Measurements from ENCODE around the gene CFAP65. TPM values are rescaled to one million over a fixed set of nuclear protein-coding genes. Genes with fewer than 3 reads are reported as not detected.

Gene CFAP65
- total and polyA plus RNA-seq, 2 of the 13 experiments (the other 11 are each of a cell fraction or from before 2014, with no cell fraction given), result 0.05 TPM; not detected in 1

GRCh38 chr2:219045937-219046550 is 4.7 kb upstream of the CFAP65 start (continued):
- TF ChIP-seq ZNF343 (CRISPR knock-in tag; IDR thresholded peaks at IDR 0.05) (no peak), ZNF230 (CRISPR knock-in tag; IDR thresholded peaks at IDR 0.05) (peak; percentile 61; the same call in 1 of the 2 replicates), DZIP1 (CRISPR knock-in tag; IDR thresholded peaks at IDR 0.05) (no peak), DDIT3 (CRISPR knock-in tag; IDR thresholded peaks at IDR 0.05) (no peak), ATF6 (CRISPR knock-in tag; conservative IDR thresholded peaks at IDR 0.05) (0 out of 2 replicates have a peak, but pooled peaks have one; percentile 66), DNMT1 (CRISPR knock-in tag; IDR thresholded peaks at IDR 0.05) (no peak), GFI1 (CRISPR knock-in tag; IDR thresholded peaks at IDR 0.05; ENCODE audit: borderline replicate concordance) (no peak), HDAC6 (IDR thresholded peaks at IDR 0.05; ENCODE audit: low read depth, low read length) (no peak), NFE2L2 (IDR thresholded peaks at IDR 0.05; ENCODE audit: low read length) (no peak), IRF9 (CRISPR knock-in tag; IDR thresholded peaks at IDR 0.05; ENCODE audit: borderline replicate concordance) (no peak), GTF3A (CRISPR knock-in tag; conservative IDR thresholded peaks at IDR 0.05) (no peak), YEATS4 (CRISPR knock-in tag; IDR thresholded peaks at IDR 0.05; ENCODE audit: borderline replicate concordance) (no peak), KLF15 (CRISPR knock-in tag; IDR thresholded peaks at IDR 0.05; ENCODE audit: borderline replicate concordance) (no peak), BCL6 (CRISPR knock-in tag; IDR thresholded peaks at IDR 0.05) (0 out of 2 replicates have a peak, but pooled peaks have one; percentile 35), RBM39 (IDR thresholded peaks at IDR 0.05; ENCODE audit: low read depth, low read length, poor library complexity, severe bottlenecking) (no peak), ZNF138 (CRISPR knock-in tag; IDR thresholded peaks at IDR 0.05; ENCODE audit: low read depth) (no peak), ZNF816 (CRISPR knock-in tag; IDR thresholded peaks at IDR 0.05; ENCODE audit: borderline replicate concordance) (no peak), ZNF441 (CRISPR knock-in tag; IDR thresholded peaks at IDR 0.05; ENCODE audit: borderline replicate concordance) (peak; percentile 71; the same call in 1 of the 2 replicates), SNRNP70 (IDR thresholded peaks at IDR 0.05; ENCODE audit: low read depth, low read length) (no peak), SMC3 (IDR thresholded peaks at IDR 0.05; ENCODE audit: low read length) (no peak), EP300 (IDR thresholded peaks at IDR 0.05; ENCODE audit: low read depth in 2 of 2, low read length in 2 of 2) (no peak), EP300 (CRISPR knock-in tag; IDR thresholded peaks at IDR 0.05; ENCODE audit: borderline replicate concordance) (no peak), AHR (CRISPR knock-in tag; IDR thresholded peaks at IDR 0.05) (peak; percentile 74; the same call in 1 of the 2 replicates), DNMT3B (CRISPR knock-in tag; conservative IDR thresholded peaks at IDR 0.05) (no peak; the same call in 1 of the 2 replicates), ZNF772 (CRISPR knock-in tag; IDR thresholded peaks at IDR 0.05) (no peak), ZNF329 (CRISPR knock-in tag; IDR thresholded peaks at IDR 0.05; ENCODE audit: low read depth) (no peak)

Measured in HepG2 (cell line).